ENCODE results near the gene PPP1R2. TPM values are rescaled to one million over a fixed set of nuclear protein-coding genes. Genes with fewer than 3 reads are reported as not detected.
"Not testable (repeated sequence)": the region's sequence is repeated elsewhere in the genome, so short reads cannot be mapped to it uniquely, and the experiment has no call there.

The PPP1R2 gene
- total RNA-seq, 1 experiment from 2014 or later: 103 TPM

GRCh38 chr3:195543500-195544229 lies 540 bp upstream of the PPP1R2 start:
- peak; percentile 72 for DNase-seq (ENCODE audit: low spot score)
- in situ Hi-C loops (cut with HindIII; ENCODE audit: low sequenced_read_pairs): no loop called here

GRCh38 chr3:195542316-195542697 lies 818 bp downstream of the PPP1R2 start:
- peak; percentile 41 for DNase-seq (ENCODE audit: low spot score)
- in situ Hi-C loops (cut with HindIII; ENCODE audit: low sequenced_read_pairs): no loop called here

- DNase-seq (ENCODE audit: low spot score): no peak
- in situ Hi-C loops (cut with HindIII; ENCODE audit: low sequenced_read_pairs): no loop called here
Observed at GRCh38 chr3:195540511-195540910, 2.6 kb downstream of the PPP1R2 start.

- in situ Hi-C loops (cut with HindIII; ENCODE audit: low sequenced_read_pairs): no loop called here
Observed at GRCh38 chr3:195540027-195540426, 3.1 kb downstream of the PPP1R2 start.

GRCh38 chr3:195539479-195539878 lies 3.6 kb downstream of the PPP1R2 start:
- in situ Hi-C loops (cut with HindIII; ENCODE audit: low sequenced_read_pairs): no loop called here
- DNase-seq (ENCODE audit: low spot score): no peak

More at GRCh38 chr3:195540027-195540426, 3.1 kb downstream of the PPP1R2 start:
- no peak for DNase-seq (ENCODE audit: low spot score)

- no peak for DNase-seq (ENCODE audit: low spot score)
- in situ Hi-C loops (cut with HindIII; ENCODE audit: low sequenced_read_pairs): no loop called here
Observed at GRCh38 chr3:195537995-195538394, 5.1 kb downstream of the PPP1R2 start.

GRCh38 chr3:195535293-195535692 lies 7.8 kb downstream of the PPP1R2 start:
- no peak for DNase-seq (ENCODE audit: low spot score)
- in situ Hi-C loops (cut with HindIII; ENCODE audit: low sequenced_read_pairs): no loop called here

- in situ Hi-C loops (cut with HindIII; ENCODE audit: low sequenced_read_pairs): no loop called here
- DNase-seq (ENCODE audit: low spot score): no peak
Observed at GRCh38 chr3:195532834-195533233, 10.3 kb downstream of the PPP1R2 start.

- in situ Hi-C loops (cut with HindIII; ENCODE audit: low sequenced_read_pairs): no loop called here
- no peak for DNase-seq (ENCODE audit: low spot score)
Observed at GRCh38 chr3:195532345-195532744, 10.8 kb downstream of the PPP1R2 start.

- DNase-seq (ENCODE audit: low spot score): no peak
- in situ Hi-C loops (cut with HindIII; ENCODE audit: low sequenced_read_pairs): no loop called here
Observed at GRCh38 chr3:195531683-195532082, 11.4 kb downstream of the PPP1R2 start.

GRCh38 chr3:195526492-195526891 lies 16.6 kb downstream of the PPP1R2 start:
- DNase-seq (ENCODE audit: low spot score): no peak
- in situ Hi-C loops (cut with HindIII; ENCODE audit: low sequenced_read_pairs): no loop called here

- no peak for DNase-seq (ENCODE audit: low spot score)
- in situ Hi-C loops (cut with HindIII; ENCODE audit: low sequenced_read_pairs): no loop called here
Observed at GRCh38 chr3:195524171-195524896, 18.8 kb downstream of the PPP1R2 start.

GRCh38 chr3:195522254-195523023 lies 20.7 kb downstream of the PPP1R2 start:
- DNase-seq (ENCODE audit: low spot score): peak; percentile 58
- in situ Hi-C loops (cut with HindIII; ENCODE audit: low sequenced_read_pairs): no loop called here

GRCh38 chr3:195517030-195517429 lies 26.1 kb downstream of the PPP1R2 start:
- no peak for DNase-seq (ENCODE audit: low spot score)
- in situ Hi-C loops (cut with HindIII; ENCODE audit: low sequenced_read_pairs): no loop called here

GRCh38 chr3:195514610-195515235 lies 28.4 kb downstream of the PPP1R2 start:
- in situ Hi-C loops (cut with HindIII; ENCODE audit: low sequenced_read_pairs); DNase-seq (ENCODE audit: low spot score): not testable (repeated sequence)

GRCh38 chr3:195512798-195513345 lies 30.3 kb downstream of the PPP1R2 start:
- DNase-seq (ENCODE audit: low spot score): no peak
- in situ Hi-C loops (cut with HindIII; ENCODE audit: low sequenced_read_pairs): no loop called here

- in situ Hi-C loops (cut with HindIII; ENCODE audit: low sequenced_read_pairs): no loop called here
Observed at GRCh38 chr3:195511136-195511535, 32.0 kb downstream of the PPP1R2 start.

GRCh38 chr3:195508185-195508584 lies 34.9 kb downstream of the PPP1R2 start:
- peak; percentile 0 for DNase-seq (ENCODE audit: low spot score)
- in situ Hi-C loops (cut with HindIII; ENCODE audit: low sequenced_read_pairs): no loop called here

More at GRCh38 chr3:195511136-195511535, 32.0 kb downstream of the PPP1R2 start:
- DNase-seq (ENCODE audit: low spot score): no peak

GRCh38 chr3:195475614-195476013 lies 67.5 kb downstream of the PPP1R2 start:
- in situ Hi-C loops (cut with HindIII; ENCODE audit: low sequenced_read_pairs): no loop called here
- no peak for DNase-seq (ENCODE audit: low spot score)

All from G401 (cell line).